ENCODE results near the gene SRD5A2. TPM values are rescaled to one million over a fixed set of nuclear protein-coding genes. Genes with fewer than 3 reads are reported as not detected.

Gene SRD5A2
- total RNA-seq, 1 donor from 2014 or later = not detected

GRCh38 chr2:31567679-31568078, 13.1 kb downstream of the SRD5A2 start:
- H3K27me3 Mint-ChIP-seq (ENCODE audit: insufficient read depth, low read depth) = no peaks in the 10 kb centered on the region
- peaks cover 29% of the 10 kb centered on the region for H3K27me3 ChIP-seq
- no peak for DNase-seq (ENCODE audit: low spot score)

GRCh38 chr2:31563273-31563839, 17.4 kb downstream of the SRD5A2 start:
- H3K4me1 Mint-ChIP-seq = no peaks in the 10 kb centered on the region

More at GRCh38 chr2:31567679-31568078, 13.1 kb downstream of the SRD5A2 start:
- no peaks in the 10 kb centered on the region for H3K79me2 ChIP-seq (ENCODE audit: low read depth)
- Mint-ChIP-seq H3K27ac (no peak overlapping the region), H3K9me3 (peaks cover 5% of the 10 kb centered on the region), H3K36me3 (no peaks in the 10 kb centered on the region), H3K4me3 (no peak overlapping the region), H3K4me1 (no peaks in the 10 kb centered on the region)
- no peak overlapping the region for H3K4me3 ChIP-seq
- no peak overlapping the region for H3K4me2 ChIP-seq
- H3K4me1 ChIP-seq = no peaks in the 10 kb centered on the region
- no peak overlapping the region for H2AFZ ChIP-seq (replicated peaks)
- no peak for TF ChIP-seq EZH2phosphoT487 (IDR thresholded peaks at IDR 0.05)
- TF ChIP-seq CTCF (IDR thresholded peaks at IDR 0.05) = no peak
- H4K20me1 ChIP-seq (ENCODE audit: low read depth) = no peaks in the 10 kb centered on the region
- H3F3A ChIP-seq (ENCODE audit: low read depth) = no peaks in the 10 kb centered on the region
- no peaks in the 10 kb centered on the region for H3K36me3 ChIP-seq
- peaks cover 2% of the 10 kb centered on the region for H3K9me3 ChIP-seq (ENCODE audit: low read depth)
- no peak overlapping the region for H3K27ac ChIP-seq
- H3K9ac ChIP-seq = no peak overlapping the region

GRCh38 chr2:31561823-31562222, 18.9 kb downstream of the SRD5A2 start:
- H3K36me3 Mint-ChIP-seq = no peaks in the 10 kb centered on the region
- TF ChIP-seq EZH2 (IDR thresholded peaks at IDR 0.05) (no peak), CTCF (IDR thresholded peaks at IDR 0.05) (no peak), EZH2phosphoT487 (IDR thresholded peaks at IDR 0.05) (no peak)
- H3K4me2 ChIP-seq = no peak overlapping the region
- no peak overlapping the region for H3K9ac ChIP-seq
- H3K4me1 Mint-ChIP-seq = no peaks in the 10 kb centered on the region
- no peaks in the 10 kb centered on the region for H3K27me3 Mint-ChIP-seq (ENCODE audit: insufficient read depth, low read depth)
- no peak overlapping the region for H2AFZ ChIP-seq (replicated peaks)
- H3K27me3 ChIP-seq = peaks cover 29% of the 10 kb centered on the region
- H3K27ac Mint-ChIP-seq = no peak overlapping the region
- H3K36me3 ChIP-seq = no peaks in the 10 kb centered on the region
- no peaks in the 10 kb centered on the region for H3K9me3 ChIP-seq (ENCODE audit: low read depth)
- no peaks in the 10 kb centered on the region for H3K9me3 Mint-ChIP-seq
- H3K79me2 ChIP-seq (ENCODE audit: low read depth) = no peaks in the 10 kb centered on the region
- no peaks in the 10 kb centered on the region for H3K4me1 ChIP-seq
- no peak overlapping the region for H3K27ac ChIP-seq
- no peak overlapping the region for H3K4me3 Mint-ChIP-seq
- DNase-seq (ENCODE audit: low spot score) = no peak
- H3K4me3 ChIP-seq = no peak overlapping the region
- H4K20me1 ChIP-seq (ENCODE audit: low read depth) = no peaks in the 10 kb centered on the region
- no peaks in the 10 kb centered on the region for H3F3A ChIP-seq (ENCODE audit: low read depth)

More at GRCh38 chr2:31563273-31563839, 17.4 kb downstream of the SRD5A2 start:
- peaks cover 29% of the 10 kb centered on the region for H3K27me3 ChIP-seq
- no peaks in the 10 kb centered on the region for H3K4me1 ChIP-seq
- Mint-ChIP-seq H3K4me3 (no peak overlapping the region), H3K36me3 (no peaks in the 10 kb centered on the region), H3K9me3 (no peaks in the 10 kb centered on the region), H3K27ac (no peak overlapping the region), H3K27me3 (ENCODE audit: insufficient read depth, low read depth) (no peaks in the 10 kb centered on the region)
- no peaks in the 10 kb centered on the region for H3K9me3 ChIP-seq (ENCODE audit: low read depth)
- H3K79me2 ChIP-seq (ENCODE audit: low read depth) = no peaks in the 10 kb centered on the region
- no peak for TF ChIP-seq CTCF (IDR thresholded peaks at IDR 0.05)
- no peak overlapping the region for H3K4me2 ChIP-seq
- no peak overlapping the region for H3K27ac ChIP-seq
- H3K9ac ChIP-seq = no peak overlapping the region
- H3F3A ChIP-seq (ENCODE audit: low read depth) = no peaks in the 10 kb centered on the region
- no peak overlapping the region for H2AFZ ChIP-seq (replicated peaks)
- no peak for DNase-seq (ENCODE audit: low spot score)
- no peaks in the 10 kb centered on the region for H3K36me3 ChIP-seq
- no peaks in the 10 kb centered on the region for H4K20me1 ChIP-seq (ENCODE audit: low read depth)
- H3K4me3 ChIP-seq = no peak overlapping the region

Measured in neural progenitor cell (in vitro differentiated cells).